OCI-LY7 (cell line): ENCODE measurements around the gene IGF1R. TPM values are rescaled to one million over a fixed set of nuclear protein-coding genes. Genes with fewer than 3 reads are reported as not detected.

ENCODE experiments used
- BruUV-seq: library from RNA; stranded (reverse); fragments of 400-500 nt; replicated peaks from 2 replicates; lab custom pipeline; 2021; lab: Mats Ljungman, UMichigan
- CTCF ChIA-PET: fragments of 300-600 bp; sonication (Branson Sonifier 250); formaldehyde crosslinking; loops from one replicate; lab custom pipeline; 2022; ENCODE audit warnings: antibody characterized with exemption; ENCODE audit not compliant: unreplicated experiment; lab: Charles Lee
- POLR2A ChIA-PET: fragments of 300-600 bp; sonication (Branson Sonifier 250); formaldehyde crosslinking; loops from one replicate; lab custom pipeline; 2022; ENCODE audit warnings: antibody characterized with exemption; lab: Charles Lee
- DNase-seq: peaks from one replicate; pipeline ENCODE4 v3.0.0-alpha.2; 2015; ENCODE audit warnings: low spot score
- H2AFZ ChIP-seq: fragments of 200-600 bp; sonication (generic), shearing (Covaris generic); 2 replicates; pipeline ENCODE4 v1.6.1; 2014; ENCODE audit warnings: mild to moderate bottlenecking, antibody characterized with exemption, low read length, moderate library complexity
- H3K27ac ChIP-seq: fragments of 200-600 bp; sonication (generic); 2 replicates; pipeline ENCODE4 v1.5.1; 2014; ENCODE audit warnings: mixed run types, low read depth, mild to moderate bottlenecking, moderate library complexity, low read length, inconsistent platforms; ENCODE audit not compliant: poor library complexity, severe bottlenecking
- H3K36me3 ChIP-seq: fragments of 200-600 bp; sonication (generic); 2 replicates; pipeline ENCODE4 v1.6.1; 2014; ENCODE audit warnings: mild to moderate bottlenecking, antibody characterized with exemption, low read length, moderate library complexity, mixed read lengths; ENCODE audit not compliant: insufficient read depth
- H3K4me1 ChIP-seq: fragments of 200-600 bp; sonication (generic); 2 replicates; pipeline ENCODE4 v1.5.1; 2014; ENCODE audit warnings: mild to moderate bottlenecking, low read length; ENCODE audit not compliant: insufficient read depth, poor library complexity, severe bottlenecking
- H3K4me2 ChIP-seq: fragments of 200-600 bp; sonication (generic); 2 replicates; pipeline ENCODE4 v1.6.1; 2014; ENCODE audit warnings: mild to moderate bottlenecking, low read length
- H3K4me3 ChIP-seq: fragments of 200-600 bp; sonication (generic); 2 replicates; pipeline ENCODE4 v1.5.1; 2014; ENCODE audit warnings: mild to moderate bottlenecking, low read depth, low read length; ENCODE audit not compliant: poor library complexity, severe bottlenecking
- H3K79me2 ChIP-seq: fragments of 200-600 bp; sonication (generic); 2 replicates; pipeline ENCODE4 v1.6.1; 2016; ENCODE audit warnings: low read depth, mild to moderate bottlenecking, low read length, moderate library complexity, mixed read lengths; ENCODE audit not compliant: insufficient read depth
- H3K9me2 ChIP-seq: fragments of 200-600 bp; sonication (generic); 2 replicates; pipeline ENCODE4 v1.6.1; 2016; ENCODE audit warnings: mild to moderate bottlenecking, low read length, mixed read lengths; ENCODE audit not compliant: insufficient read depth
- H3K9me3 ChIP-seq: fragments of 200-600 bp; sonication (generic); 2 replicates; pipeline ENCODE4 v1.6.1; 2014; ENCODE audit warnings: mild to moderate bottlenecking, mixed run types, low read length, mixed read lengths
- H4K20me1 ChIP-seq: fragments of 200-600 bp; sonication (generic); 2 replicates; pipeline ENCODE4 v1.6.1; 2014; ENCODE audit warnings: mild to moderate bottlenecking, antibody characterized with exemption, low read length, moderate library complexity, mixed read lengths; ENCODE audit not compliant: insufficient read depth
- EZH2phosphoT487 ChIP-seq: fragments of 200-600 bp; sonication (generic); IDR thresholded peaks from 2 replicates; pipeline ENCODE4 v1.6.1; 2018; ENCODE audit warnings: low read depth, borderline replicate concordance, mild to moderate bottlenecking, mixed run types, antibody characterized with exemption, low read length, moderate library complexity, mixed read lengths
- intact Hi-C: fragments of 100-400 bp; cut with micrococcal nuclease; formaldehyde crosslinking; loops from one replicate; pipeline ENCODE4 v1.10.0; 2022; ENCODE audit not compliant: unreplicated experiment
- total RNA-seq, 2 experiments: library from RNA; depleted of rRNA in 1 of 2; stranded (reverse); fragments of >200 nt in 1 of 2; shearing (Covaris generic) in 1 of 2; gene quantifications; 2 replicates each; pipeline ENCODE4 v1.2.3, GENCODE V29; 2014 to 2022
- TF ChIP-seq, protein P1 (sequence below): fragments of 200-600 bp; sonication (generic); conservative IDR thresholded peaks from 2 replicates; pipeline ENCODE4 v1.5.1; 2014; ENCODE audit warnings: mild to moderate bottlenecking, antibody characterized with exemption, low read length, moderate library complexity, mixed read lengths

The IGF1R gene
- total RNA-seq, 2 experiments from 2014 or later, result 26.5 to 29.1 TPM

DNA sequence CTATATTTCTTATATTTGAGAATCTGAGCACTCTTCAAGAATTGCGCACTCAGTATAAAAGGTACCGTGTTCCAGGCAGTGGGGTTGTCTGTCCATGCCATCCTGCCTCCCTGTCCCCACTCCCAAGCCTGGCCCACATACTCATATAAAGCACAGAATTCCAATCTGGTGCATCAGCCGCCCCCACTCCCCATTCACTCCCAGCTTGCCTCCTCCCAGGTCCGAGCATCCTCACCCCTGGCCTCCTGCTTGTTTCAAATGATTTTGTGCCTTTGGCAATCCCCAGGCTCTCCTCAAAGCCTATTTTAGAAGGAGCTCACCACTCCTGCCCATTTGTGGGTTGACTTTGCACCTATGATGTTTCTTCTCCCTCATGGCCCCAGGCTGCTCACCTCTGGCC lies 22.2 kb upstream of the IGF1R start:
- no TSS peak for BruUV-seq
- ChIA-PET CTCF (no interaction called here), POLR2A (no interaction called here)
- Histone ChIP-seq H3K9me2 (no peaks in the 10 kb centered on the region), H2AFZ (no peak overlapping the region), H3K4me3 (no peak overlapping the region), H3K27ac (no peak overlapping the region), H4K20me1 (no peaks in the 10 kb centered on the region), H3K4me2 (no peak overlapping the region), H3K79me2 (no peaks in the 10 kb centered on the region), H3K4me1 (no peaks in the 10 kb centered on the region), H3K36me3 (no peaks in the 10 kb centered on the region), H3K9me3 (no peaks in the 10 kb centered on the region)
- TF ChIP-seq, protein P1, sequence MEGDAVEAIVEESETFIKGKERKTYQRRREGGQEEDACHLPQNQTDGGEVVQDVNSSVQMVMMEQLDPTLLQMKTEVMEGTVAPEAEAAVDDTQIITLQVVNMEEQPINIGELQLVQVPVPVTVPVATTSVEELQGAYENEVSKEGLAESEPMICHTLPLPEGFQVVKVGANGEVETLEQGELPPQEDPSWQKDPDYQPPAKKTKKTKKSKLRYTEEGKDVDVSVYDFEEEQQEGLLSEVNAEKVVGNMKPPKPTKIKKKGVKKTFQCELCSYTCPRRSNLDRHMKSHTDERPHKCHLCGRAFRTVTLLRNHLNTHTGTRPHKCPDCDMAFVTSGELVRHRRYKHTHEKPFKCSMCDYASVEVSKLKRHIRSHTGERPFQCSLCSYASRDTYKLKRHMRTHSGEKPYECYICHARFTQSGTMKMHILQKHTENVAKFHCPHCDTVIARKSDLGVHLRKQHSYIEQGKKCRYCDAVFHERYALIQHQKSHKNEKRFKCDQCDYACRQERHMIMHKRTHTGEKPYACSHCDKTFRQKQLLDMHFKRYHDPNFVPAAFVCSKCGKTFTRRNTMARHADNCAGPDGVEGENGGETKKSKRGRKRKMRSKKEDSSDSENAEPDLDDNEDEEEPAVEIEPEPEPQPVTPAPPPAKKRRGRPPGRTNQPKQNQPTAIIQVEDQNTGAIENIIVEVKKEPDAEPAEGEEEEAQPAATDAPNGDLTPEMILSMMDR, result no peak
- no peak for TF ChIP-seq EZH2phosphoT487
- DNase-seq, result no peak
- intact Hi-C loops, result no loop called here

- no peak overlapping the region for H2AFZ ChIP-seq
- H3K4me1 ChIP-seq, result no peaks in the 10 kb centered on the region
- no peaks in the 10 kb centered on the region for H4K20me1 ChIP-seq
- no peaks in the 10 kb centered on the region for H3K79me2 ChIP-seq
- no peaks in the 10 kb centered on the region for H3K36me3 ChIP-seq
- no peaks in the 10 kb centered on the region for H3K9me2 ChIP-seq
- intact Hi-C loops, result no loop called here
- H3K27ac ChIP-seq, result no peak overlapping the region
- DNase-seq, result no peak
- BruUV-seq, result no TSS peak
- H3K9me3 ChIP-seq, result no peaks in the 10 kb centered on the region
- no peak overlapping the region for H3K4me2 ChIP-seq
- TF ChIP-seq, protein P1, result no peak
- no peak for TF ChIP-seq EZH2phosphoT487
- H3K4me3 ChIP-seq, result no peak overlapping the region
- CTCF ChIA-PET, result no interaction called here
- POLR2A ChIA-PET, result interaction anchor here (0.6 to 0.7 kb wide), 3 partner anchors 14 to 113 kb away, joined by 3 read pairs; no protein-coding TSS in a partner anchor
Measured at GRCh38 chr15:98628216-98628615, 20.1 kb upstream of the IGF1R start.

GRCh38 chr15:98635848-98636247 lies 12.5 kb upstream of the IGF1R start:
- intact Hi-C loops, result no loop called here

More at GRCh38 chr15:98635848-98636247, 12.5 kb upstream of the IGF1R start:
- Histone ChIP-seq H3K79me2 (no peaks in the 10 kb centered on the region), H3K4me2 (no peak overlapping the region), H3K36me3 (no peaks in the 10 kb centered on the region), H2AFZ (no peak overlapping the region), H4K20me1 (no peaks in the 10 kb centered on the region), H3K4me3 (no peak overlapping the region), H3K4me1 (no peaks in the 10 kb centered on the region), H3K27ac (no peak overlapping the region), H3K9me2 (no peaks in the 10 kb centered on the region), H3K9me3 (no peaks in the 10 kb centered on the region)
- no peak for TF ChIP-seq EZH2phosphoT487
- TF ChIP-seq, protein P1, result no peak
- ChIA-PET CTCF (no interaction called here), POLR2A (interaction anchor here (0.7 kb wide), 1 partner anchor 13 kb away, joined by 3 read pairs; no protein-coding TSS in a partner anchor)
- DNase-seq, result no peak
- BruUV-seq, result no TSS peak
